ENCODE measurements around the gene APOO.
A peak's percentile ranks its signal among the peaks of the same experiment; 100 is the strongest.
"Not testable (repeated sequence)": the region's sequence is repeated elsewhere in the genome, so short reads cannot be mapped to it uniquely, and the experiment has no call there.

APOO gene

DNA sequence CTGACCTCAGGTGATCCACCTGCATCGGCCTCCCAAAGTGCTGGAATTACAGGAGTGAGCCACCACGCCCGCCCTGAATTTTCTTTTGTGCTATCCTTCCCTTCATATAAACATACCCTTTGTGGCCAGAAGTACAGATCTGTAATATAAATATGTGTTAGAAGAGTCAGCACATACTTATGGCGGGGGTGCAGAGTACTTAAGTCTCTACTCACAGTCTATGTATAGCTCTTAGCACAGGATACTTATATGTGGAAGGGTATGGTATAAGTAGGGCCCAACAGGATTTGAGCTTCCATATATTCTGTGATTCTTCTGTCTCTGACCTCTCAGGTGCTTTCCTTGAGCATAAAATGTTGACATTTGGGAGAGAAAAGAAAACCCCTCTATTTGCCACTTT lies 18.3 kb upstream of the APOO start:
- H3K4me3 Mint-ChIP-seq, result no peak overlapping the region
- no peaks in the 10 kb centered on the region for H3K27me3 Mint-ChIP-seq
- DNase-seq, result no peak
- H3K9me3 Mint-ChIP-seq, result no peaks in the 10 kb centered on the region
- peaks cover 3% of the 10 kb centered on the region for H3K4me1 Mint-ChIP-seq
- H3K27ac Mint-ChIP-seq, result no peak overlapping the region
- no peak for ATAC-seq
- no peaks in the 10 kb centered on the region for H3K36me3 Mint-ChIP-seq (ENCODE audit: low read depth)

DNA sequence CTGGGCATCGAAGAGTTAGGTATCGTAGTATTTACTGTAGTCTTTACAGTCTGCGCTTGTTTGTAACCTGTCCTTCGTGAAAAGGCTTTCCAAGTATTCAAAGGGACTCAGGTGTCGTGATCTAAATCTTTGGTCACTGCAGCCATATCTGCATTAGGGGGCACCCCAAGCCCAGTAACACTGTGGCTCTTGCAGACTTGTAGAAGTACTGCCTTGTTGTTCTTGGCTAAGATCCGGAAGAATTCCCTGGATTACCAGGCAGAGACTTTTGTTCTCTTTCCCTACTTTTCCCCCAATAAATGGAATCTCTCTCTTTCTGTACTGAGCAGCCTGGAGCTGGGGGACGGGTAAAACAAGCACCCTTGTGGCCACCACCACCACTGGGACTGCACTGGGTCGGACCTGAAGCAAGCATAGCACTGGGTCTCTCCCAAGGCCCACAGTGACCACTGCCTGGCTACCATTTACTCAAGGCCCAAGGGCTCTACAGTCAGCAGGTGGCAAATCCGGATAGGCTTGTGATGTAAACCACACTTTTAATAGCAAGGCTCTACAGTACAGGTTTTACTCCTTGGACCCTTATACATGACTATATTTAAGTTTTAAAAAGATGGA lies 12.1 kb upstream of the APOO start:
- no peaks in the 10 kb centered on the region for H3K9me3 Mint-ChIP-seq
- ATAC-seq (no peak), DNase-seq (no peak)
- no peaks in the 10 kb centered on the region for H3K27me3 Mint-ChIP-seq
- H3K4me1 Mint-ChIP-seq, result no peaks in the 10 kb centered on the region
- H3K4me3 Mint-ChIP-seq, result no peak overlapping the region
- H3K27ac Mint-ChIP-seq, result no peak overlapping the region
- no peaks in the 10 kb centered on the region for H3K36me3 Mint-ChIP-seq (ENCODE audit: low read depth)

DNA sequence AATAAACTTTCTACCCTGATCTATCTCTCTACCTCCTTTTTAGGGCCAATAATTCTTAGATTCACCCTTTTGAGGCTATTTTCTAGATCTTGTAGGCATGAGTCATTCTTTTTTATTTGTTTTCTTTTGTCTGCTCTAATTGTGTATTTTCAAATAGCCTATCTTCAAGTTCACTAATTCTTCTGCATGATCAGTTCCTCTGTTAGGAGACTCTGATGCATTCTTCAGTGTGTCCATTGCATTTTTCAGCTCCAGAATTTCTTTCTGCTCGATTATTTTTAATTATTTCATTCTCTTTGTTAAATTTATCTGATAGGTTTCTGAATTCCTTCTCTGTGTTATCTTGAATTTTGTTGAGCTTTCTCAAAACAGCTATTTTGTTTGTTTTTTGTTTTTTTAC lies 11.4 kb upstream of the APOO start:
- ATAC-seq (no peak), DNase-seq (no peak)
- H3K27ac Mint-ChIP-seq, result no peak overlapping the region
- no peaks in the 10 kb centered on the region for H3K36me3 Mint-ChIP-seq (ENCODE audit: low read depth)
- H3K27me3 Mint-ChIP-seq, result no peaks in the 10 kb centered on the region
- no peaks in the 10 kb centered on the region for H3K9me3 Mint-ChIP-seq
- no peak overlapping the region for H3K4me3 Mint-ChIP-seq
- H3K4me1 Mint-ChIP-seq, result no peaks in the 10 kb centered on the region

DNA sequence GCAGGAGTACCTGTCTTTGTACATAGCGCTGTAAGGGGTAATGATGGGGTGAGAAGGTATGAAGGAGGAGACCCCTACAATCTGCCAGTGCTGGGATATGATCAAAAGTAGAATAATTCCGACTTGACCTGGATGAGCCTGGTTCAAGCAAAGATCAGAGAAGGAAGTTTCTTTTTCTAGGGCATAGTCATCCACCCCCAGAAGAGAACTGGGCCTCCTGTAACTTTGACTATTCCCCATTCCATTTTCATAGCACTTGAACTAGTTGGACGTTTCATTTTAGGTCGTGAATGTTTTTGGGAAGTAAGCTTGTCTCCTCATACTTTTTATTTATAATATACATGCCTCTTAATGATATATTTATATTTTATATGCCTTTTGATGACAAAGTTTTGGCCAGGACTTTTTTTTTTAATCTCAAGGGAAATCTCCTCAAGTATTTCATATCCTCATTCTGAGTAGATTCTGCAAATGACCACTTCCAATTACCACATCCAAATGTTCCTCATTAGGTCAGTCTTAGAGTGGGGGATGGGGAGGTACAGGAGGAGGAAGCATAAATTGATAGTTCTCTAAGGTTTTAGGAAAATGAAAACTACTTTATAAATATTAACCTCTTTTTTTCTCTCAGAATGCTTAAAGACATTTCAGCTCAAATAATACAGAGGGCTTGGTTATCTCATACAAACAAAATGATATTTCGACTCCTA lies 3.5 kb upstream of the APOO start:
- no peaks in the 10 kb centered on the region for H3K36me3 Mint-ChIP-seq (ENCODE audit: low read depth)
- ATAC-seq (no peak), DNase-seq (no peak)
- H3K9me3 Mint-ChIP-seq, result no peaks in the 10 kb centered on the region
- peaks cover 17% of the 10 kb centered on the region for H3K4me1 Mint-ChIP-seq
- H3K27ac Mint-ChIP-seq, result no peak overlapping the region
- no peaks in the 10 kb centered on the region for H3K27me3 Mint-ChIP-seq
- H3K4me3 Mint-ChIP-seq, result no peak overlapping the region

DNA sequence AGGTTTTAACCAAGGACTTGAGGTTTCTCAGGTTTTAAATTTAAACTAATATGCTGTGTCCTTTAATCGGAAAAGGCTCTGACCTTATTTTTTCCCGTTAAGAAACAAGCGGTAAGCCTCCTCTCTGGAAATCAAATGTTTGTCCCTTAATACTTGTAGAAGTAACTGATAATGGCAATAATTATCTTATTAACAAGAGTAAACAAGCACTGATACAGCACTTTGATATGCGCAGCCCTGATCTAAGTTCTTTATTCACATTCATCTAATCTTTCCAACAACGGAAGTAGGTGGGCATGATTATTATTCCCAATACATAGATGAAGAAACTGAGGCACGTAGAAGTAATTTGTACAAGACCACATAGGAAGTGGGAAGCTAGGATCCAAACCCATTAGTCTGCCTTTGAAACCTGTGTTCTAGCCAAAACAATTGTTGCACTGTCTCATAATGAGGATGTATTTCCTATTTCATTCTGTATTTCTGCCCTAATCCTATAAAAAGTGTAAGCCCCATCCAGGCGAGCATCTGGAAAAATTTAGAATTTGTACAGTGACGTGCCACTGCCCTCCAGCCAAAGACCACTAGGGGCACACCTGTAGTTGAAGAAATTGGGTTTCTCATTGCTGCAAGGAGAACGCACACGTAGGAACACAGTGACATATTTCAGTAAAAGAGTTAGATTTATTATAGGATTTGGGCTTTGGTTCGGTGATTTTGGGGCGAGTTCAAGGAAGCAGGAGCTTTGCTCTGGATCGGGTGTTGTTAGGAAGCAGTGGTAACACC lies 674 bp upstream of the APOO start:
- Mint-ChIP-seq H3K27ac (peak overlapping the region; percentile 82), H3K36me3 (ENCODE audit: low read depth) (no peaks in the 10 kb centered on the region), H3K9me3 (no peaks in the 10 kb centered on the region), H3K27me3 (no peaks in the 10 kb centered on the region), H3K4me1 (peaks cover 23% of the 10 kb centered on the region), H3K4me3 (peak overlapping the region; percentile 77)
- ATAC-seq, result no peak
- DNase-seq, result peak; percentile 8

DNA sequence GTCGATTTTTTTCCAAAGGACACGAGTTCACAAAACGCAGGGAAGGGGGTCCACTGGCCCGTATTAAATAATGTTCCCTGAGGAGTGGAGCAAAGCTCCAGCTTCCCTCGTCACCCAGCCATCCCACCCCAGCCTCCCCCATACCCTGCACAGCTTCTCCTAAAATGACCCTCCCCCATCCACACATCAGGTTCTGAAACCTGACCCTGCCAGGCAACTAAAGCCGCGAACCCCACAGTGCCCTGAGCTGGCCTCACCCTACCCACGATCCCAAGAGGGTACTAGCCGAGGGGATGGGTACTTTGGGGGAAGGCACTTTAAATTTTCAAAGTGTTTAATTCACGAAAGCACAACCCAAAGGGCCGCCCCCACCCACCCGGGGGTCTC lies 634 bp downstream of the APOO start:
- Mint-ChIP-seq H3K9me3 (no peaks in the 10 kb centered on the region), H3K4me1 (peaks cover 23% of the 10 kb centered on the region), H3K27ac (peak overlapping the region; percentile 81), H3K4me3 (peak overlapping the region; percentile 77), H3K36me3 (ENCODE audit: low read depth) (no peaks in the 10 kb centered on the region), H3K27me3 (no peaks in the 10 kb centered on the region)
- DNase-seq (no peak), ATAC-seq (no peak)

DNA sequence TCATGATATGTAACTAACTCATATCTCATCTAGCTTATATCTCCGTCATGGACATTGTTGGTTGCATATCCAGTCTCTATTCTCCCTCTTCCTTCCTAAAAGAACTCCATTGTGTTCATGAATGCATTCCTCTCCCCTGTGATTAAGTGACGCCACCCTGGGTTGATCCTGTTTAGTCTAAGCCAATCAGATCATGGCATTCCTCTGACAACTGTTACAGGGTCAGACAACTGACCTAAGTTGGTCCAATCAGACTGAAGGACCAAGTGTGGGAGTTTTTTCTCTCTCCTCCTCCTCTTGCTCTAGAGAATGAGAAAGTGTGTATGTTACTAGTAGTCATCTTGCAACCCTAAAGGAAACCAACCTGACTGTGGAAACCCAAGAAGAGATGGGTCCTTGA lies 3.6 kb downstream of the APOO start:
- Mint-ChIP-seq H3K27ac (no peak overlapping the region), H3K4me1 (peaks cover 23% of the 10 kb centered on the region), H3K4me3 (no peak overlapping the region), H3K9me3 (no peaks in the 10 kb centered on the region), H3K27me3 (no peaks in the 10 kb centered on the region), H3K36me3 (ENCODE audit: low read depth) (no peaks in the 10 kb centered on the region)
- no peak for DNase-seq
- ATAC-seq, result no peak

DNA sequence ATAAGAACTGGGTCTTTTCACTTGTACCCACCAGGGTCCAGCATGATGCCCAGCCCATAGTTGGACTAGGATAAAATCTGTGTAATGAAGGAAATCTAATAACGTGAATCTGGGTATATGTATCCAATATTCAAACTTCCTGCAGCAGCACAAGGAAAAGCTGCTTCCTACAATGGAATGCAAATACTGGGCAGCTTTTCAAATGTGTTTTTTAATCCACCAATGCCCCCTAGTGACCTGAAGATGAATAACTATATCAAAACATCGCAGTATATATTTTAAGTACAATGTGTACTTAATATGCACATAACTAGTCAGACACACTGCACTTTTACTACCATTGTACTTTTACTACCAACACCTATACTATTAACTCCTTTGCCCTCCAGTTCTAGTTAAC lies 5.3 kb downstream of the APOO start:
- H3K4me3 Mint-ChIP-seq, result no peak overlapping the region
- H3K27ac Mint-ChIP-seq, result no peak overlapping the region
- no peaks in the 10 kb centered on the region for H3K27me3 Mint-ChIP-seq
- no peaks in the 10 kb centered on the region for H3K36me3 Mint-ChIP-seq (ENCODE audit: low read depth)
- H3K9me3 Mint-ChIP-seq, result no peaks in the 10 kb centered on the region
- no peak for DNase-seq
- peaks cover 11% of the 10 kb centered on the region for H3K4me1 Mint-ChIP-seq
- no peak for ATAC-seq

DNA sequence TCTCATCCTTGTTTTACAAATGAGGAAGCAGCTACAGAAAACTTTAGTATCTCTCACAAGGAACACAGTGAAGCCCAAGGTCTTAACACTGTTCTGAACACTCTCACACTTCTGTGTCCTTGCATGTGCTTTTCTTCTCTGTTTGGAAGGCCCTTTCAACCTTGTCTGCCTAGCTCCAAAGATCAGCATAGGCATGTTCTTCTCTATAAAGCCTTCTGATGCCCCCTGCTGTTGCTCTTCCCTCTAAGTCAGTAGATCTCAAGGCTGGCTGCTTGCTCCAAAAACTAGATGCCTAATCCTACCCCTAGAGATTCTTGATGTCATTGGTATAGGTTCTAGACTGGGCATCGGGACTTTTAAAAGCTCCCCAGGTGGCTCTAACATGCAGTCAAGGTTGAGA lies 5.9 kb downstream of the APOO start:
- H3K4me3 Mint-ChIP-seq, result no peak overlapping the region
- H3K27ac Mint-ChIP-seq, result no peak overlapping the region
- DNase-seq (peak; percentile 12), ATAC-seq (peak; percentile 71)
- peaks cover 14% of the 10 kb centered on the region for H3K4me1 Mint-ChIP-seq
- no peaks in the 10 kb centered on the region for H3K9me3 Mint-ChIP-seq
- no peaks in the 10 kb centered on the region for H3K27me3 Mint-ChIP-seq
- H3K36me3 Mint-ChIP-seq (ENCODE audit: low read depth), result no peaks in the 10 kb centered on the region

DNA sequence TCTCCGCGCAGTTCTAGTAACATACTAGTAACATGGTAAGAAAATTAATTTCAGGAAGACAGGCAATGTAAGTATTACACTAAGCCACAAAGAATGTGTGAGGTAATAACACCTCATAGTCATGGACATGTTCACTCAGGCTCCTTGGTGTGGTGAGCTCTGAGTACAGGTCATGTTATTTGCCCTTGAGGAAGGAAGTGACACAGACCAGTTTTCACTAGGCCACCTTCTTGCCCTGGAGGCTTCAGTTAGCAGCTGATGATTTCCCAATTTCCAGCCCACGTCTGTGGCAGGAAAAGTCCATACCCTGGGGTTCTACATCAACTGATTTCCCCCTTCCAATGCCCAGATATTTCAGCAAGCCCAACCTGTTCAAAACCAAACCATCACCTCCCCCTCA lies 6.7 kb downstream of the APOO start:
- Mint-ChIP-seq H3K27ac (no peak overlapping the region), H3K36me3 (ENCODE audit: low read depth) (no peaks in the 10 kb centered on the region), H3K9me3 (no peaks in the 10 kb centered on the region), H3K27me3 (no peaks in the 10 kb centered on the region), H3K4me1 (peaks cover 8% of the 10 kb centered on the region), H3K4me3 (no peak overlapping the region)
- ATAC-seq (peak; percentile 70), DNase-seq (no peak)

DNA sequence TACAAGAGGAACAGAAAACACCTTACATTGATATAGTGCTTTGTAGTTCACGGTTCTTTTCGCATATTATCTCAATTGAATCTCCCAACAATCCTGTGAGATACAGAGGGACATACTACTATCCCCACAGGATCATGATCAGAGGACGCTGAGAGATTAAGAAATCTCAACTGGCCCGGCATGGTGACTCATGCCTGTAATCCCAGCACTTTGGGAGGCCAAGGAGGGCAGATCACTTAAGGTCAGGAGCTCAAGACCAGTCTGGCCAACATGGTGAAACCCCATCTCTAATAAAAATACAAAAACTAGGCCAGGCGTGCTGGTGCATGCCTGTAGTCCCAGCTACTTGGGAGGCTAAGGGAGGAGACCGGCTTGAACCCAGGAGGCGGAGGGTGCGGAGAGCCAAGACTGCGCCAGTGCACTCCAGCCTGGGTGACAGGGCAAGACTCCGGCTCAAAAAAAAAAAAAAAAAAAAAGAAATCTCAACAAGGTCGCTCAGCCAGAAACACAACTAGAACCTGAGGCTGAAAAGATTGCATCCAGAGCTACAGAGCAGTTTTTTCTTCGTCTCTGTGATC lies 7.4 kb downstream of the APOO start:
- Mint-ChIP-seq H3K4me3 (no peak overlapping the region), H3K36me3 (ENCODE audit: low read depth) (no peaks in the 10 kb centered on the region), H3K27me3 (no peaks in the 10 kb centered on the region), H3K27ac (no peak overlapping the region), H3K9me3 (no peaks in the 10 kb centered on the region), H3K4me1 (peaks cover 6% of the 10 kb centered on the region)
- ATAC-seq (no peak), DNase-seq (no peak)

DNA sequence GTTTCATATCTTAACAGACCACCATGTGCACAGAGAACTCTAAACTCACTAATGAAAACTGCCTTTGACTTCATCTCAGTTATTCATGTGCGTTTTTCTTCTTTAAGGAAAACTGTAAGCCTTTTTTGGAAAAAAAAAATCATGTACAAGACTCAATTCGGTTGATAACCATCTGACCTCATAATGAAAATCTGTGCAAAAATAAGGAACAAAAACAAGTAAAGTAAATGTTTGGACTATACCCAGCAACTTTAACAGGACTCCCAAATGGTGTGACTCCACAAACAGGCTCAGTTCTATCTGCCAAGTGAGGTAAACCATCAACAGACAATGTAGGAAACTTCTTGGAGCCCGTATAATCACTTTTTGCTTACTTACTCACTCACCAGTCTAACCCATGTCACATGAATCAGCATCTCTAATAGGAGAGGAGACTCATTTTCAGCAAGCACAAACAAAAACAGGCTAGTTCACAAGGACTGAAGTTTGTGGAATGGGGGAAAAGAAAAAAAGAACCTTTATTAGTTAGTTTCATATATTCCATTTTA lies 9.3 kb downstream of the APOO start:
- no peak for ATAC-seq
- Mint-ChIP-seq H3K4me3 (no peak overlapping the region), H3K27ac (no peak overlapping the region), H3K36me3 (ENCODE audit: low read depth) (no peaks in the 10 kb centered on the region), H3K4me1 (peaks cover 7% of the 10 kb centered on the region), H3K27me3 (no peaks in the 10 kb centered on the region), H3K9me3 (no peaks in the 10 kb centered on the region)
- no peak for DNase-seq

DNA sequence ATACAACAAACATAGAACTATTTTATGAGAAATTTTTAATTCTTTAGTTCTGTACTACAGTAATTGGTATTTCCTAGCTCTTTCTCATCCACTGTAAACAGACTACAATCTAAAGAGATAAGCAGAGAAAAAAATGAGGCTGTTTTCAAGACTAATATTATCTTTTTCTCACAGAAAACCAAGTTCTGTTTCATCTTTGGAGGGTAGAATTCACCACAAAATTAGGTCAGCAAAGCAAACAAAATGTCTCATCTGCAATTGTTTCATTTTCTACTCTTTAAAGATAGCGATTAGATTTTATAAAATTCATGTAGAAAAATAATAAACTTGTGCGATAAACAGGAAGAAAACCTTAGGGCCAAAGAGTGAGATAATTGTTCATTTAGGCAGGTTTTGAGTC lies 10.8 kb downstream of the APOO start:
- no peak for ATAC-seq

DNA sequence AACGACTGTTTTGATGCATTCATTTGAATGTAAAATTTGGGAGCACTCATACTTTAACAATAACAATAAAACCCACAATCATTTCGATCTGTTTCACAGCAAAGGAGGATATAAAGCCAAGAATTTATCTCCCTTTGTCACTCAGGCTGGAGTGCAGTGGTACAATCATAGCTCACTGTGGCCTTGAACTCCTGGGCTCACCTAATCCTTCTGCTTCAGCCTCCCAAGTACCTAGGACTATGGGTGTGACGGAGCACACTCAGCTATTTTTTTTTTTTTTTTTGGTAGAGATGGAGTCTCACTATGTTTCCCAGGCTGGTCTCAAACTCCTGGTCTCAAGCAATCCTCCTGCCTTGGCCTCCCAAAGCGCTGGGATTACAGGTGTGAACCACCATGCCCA lies 11.2 kb downstream of the APOO start:
- H3K27ac Mint-ChIP-seq; ATAC-seq; H3K27me3 Mint-ChIP-seq; H3K4me1 Mint-ChIP-seq; H3K36me3 Mint-ChIP-seq (ENCODE audit: low read depth); H3K4me3 Mint-ChIP-seq; H3K9me3 Mint-ChIP-seq; DNase-seq: not testable (repeated sequence)

More for the DNA sequence above, 10.8 kb downstream of the APOO start:
- no peak for DNase-seq
- Mint-ChIP-seq H3K36me3 (ENCODE audit: low read depth) (no peaks in the 10 kb centered on the region), H3K4me1 (peaks cover 7% of the 10 kb centered on the region), H3K9me3 (no peaks in the 10 kb centered on the region), H3K27ac (no peak overlapping the region), H3K4me3 (no peak overlapping the region), H3K27me3 (no peaks in the 10 kb centered on the region)

DNA sequence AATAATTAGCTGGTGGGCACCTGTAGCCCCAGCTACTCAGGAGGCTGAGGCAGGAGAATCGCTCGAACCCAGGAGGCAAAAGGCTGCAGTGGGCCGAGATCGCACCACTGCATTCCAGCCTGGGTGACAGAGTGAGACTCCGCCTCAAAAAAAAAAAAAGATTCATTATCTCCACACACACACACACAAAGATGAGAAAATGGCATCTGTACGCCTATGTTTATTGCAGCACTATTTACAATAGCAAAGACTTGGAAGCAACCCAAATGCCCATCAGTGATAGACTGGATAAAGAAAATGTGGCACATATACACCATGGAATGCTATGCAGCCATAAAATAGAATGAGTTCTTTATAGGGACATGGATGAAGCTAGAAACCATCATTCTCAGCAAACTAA lies 12.7 kb downstream of the APOO start:
- not testable (repeated sequence) for H3K4me3 Mint-ChIP-seq; ATAC-seq; H3K9me3 Mint-ChIP-seq; H3K36me3 Mint-ChIP-seq (ENCODE audit: low read depth); H3K27me3 Mint-ChIP-seq; H3K4me1 Mint-ChIP-seq; DNase-seq; H3K27ac Mint-ChIP-seq

Measured in activated naive CD8-positive, alpha-beta T cell treated with anti-CD3 and anti-CD28 coated beads, Interleukin-2, amount 50 U/mL, for 24 hours (primary cell).